ENCODE data around the gene FARS2.
"Not testable (repeated sequence)": the region's sequence is repeated elsewhere in the genome, so short reads cannot be mapped to it uniquely, and the experiment has no call there.

FARS2 gene

DNA sequence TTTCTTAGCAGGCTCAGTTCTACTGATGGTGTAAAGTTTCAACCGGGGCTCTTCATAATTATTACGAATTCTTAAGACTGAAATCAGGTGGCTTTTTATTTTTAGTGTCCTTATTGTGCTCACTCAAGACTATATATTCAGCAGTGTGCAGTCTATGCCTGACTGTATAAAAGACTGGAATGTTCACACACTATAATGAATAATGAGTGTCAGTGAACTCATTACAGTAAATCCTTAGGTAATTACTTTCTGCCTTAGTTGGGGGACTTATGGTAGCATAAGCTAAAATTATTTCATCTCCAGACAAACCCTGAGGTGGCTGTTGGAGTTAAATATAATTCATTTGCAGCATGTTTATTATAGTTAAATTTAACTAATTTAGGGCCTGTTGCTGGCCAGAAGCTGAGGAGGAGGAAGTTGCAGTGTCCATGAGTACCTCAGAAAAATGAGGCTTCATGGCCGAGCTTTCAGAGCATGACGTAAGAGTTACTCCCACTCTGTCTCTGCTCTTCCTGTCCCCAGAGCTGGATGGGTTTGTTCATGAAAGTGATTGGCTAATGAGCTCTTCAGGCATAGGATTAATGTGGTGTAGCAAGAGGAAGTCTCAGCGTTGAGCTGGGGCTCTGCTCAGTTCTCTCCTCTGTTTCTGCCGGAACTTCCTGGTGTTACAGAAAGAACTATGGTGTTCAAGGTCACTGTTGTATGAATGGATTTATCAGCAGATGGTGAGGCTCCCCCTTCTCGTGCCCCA lies 409.7 kb downstream of the FARS2 start:
- no peak for DNase-seq (ENCODE audit: low spot score)

DNA sequence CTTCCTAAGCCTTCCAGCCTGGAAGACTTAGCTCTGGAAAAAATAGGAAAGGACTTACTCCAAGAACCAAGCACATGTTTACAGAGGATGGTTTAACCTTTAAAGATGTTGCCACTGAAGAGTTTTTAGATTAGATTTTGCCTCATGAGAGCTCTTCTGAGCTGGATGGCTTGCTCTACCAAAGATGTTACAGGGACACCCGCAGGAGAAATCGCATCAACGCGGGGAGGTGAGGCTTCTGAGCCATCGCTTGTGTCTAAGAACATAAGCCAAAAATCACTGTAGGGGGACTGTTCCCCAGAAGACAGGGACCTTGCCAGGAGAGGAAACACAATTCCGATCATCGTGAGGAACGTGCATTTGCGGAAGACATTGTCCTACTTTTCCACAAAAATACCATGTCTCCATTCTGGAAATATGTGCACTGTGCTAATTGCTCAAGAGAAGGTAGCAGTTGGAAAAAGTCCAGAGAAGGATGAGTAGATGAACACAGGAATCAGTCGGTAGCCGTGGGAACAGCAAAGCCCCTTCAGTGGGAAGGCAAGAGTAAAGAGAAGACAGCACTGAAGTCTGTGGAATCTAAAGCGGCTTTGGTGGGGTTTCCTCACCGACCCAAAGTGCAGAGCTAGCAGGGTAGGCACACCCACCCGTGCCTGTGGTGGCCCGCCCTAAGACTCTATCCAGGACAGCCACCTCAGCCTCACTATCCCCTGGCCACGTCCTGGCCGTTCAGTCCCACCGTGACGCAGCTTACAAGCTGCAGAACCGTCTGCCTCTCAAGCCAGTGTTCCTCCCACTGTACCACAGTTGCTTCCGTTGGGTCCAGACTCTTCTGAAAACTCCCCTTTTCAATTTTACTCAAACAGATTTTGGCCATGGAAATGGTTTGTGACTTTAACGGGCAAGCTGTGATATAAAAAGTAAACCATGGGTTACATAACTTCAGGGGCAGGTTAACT lies 410.6 kb downstream of the FARS2 start:
- peak; percentile 73 for DNase-seq (ENCODE audit: low spot score)

DNA sequence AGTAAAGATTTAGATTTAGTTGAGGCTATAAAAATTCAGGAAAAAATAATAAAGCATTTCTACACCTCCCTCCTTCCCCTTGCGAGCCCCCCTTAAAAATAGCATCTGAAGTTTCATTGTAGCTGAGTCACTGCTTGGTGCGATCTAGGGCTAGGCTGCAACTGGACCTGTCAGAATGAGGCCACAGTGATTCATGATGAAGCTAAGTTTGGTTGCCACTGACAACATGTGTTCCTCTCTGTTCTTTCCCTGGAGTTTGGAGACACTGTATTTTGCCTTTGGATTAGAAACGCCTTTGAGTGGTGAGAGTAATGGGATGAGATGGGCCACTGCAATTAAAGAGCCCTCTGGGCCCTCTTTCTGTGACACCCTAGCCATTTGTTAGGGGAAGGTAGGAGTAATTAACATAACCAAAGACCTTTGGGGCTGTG lies 411.3 kb downstream of the FARS2 start:
- DNase-seq (ENCODE audit: low spot score), result peak; percentile 92

DNA sequence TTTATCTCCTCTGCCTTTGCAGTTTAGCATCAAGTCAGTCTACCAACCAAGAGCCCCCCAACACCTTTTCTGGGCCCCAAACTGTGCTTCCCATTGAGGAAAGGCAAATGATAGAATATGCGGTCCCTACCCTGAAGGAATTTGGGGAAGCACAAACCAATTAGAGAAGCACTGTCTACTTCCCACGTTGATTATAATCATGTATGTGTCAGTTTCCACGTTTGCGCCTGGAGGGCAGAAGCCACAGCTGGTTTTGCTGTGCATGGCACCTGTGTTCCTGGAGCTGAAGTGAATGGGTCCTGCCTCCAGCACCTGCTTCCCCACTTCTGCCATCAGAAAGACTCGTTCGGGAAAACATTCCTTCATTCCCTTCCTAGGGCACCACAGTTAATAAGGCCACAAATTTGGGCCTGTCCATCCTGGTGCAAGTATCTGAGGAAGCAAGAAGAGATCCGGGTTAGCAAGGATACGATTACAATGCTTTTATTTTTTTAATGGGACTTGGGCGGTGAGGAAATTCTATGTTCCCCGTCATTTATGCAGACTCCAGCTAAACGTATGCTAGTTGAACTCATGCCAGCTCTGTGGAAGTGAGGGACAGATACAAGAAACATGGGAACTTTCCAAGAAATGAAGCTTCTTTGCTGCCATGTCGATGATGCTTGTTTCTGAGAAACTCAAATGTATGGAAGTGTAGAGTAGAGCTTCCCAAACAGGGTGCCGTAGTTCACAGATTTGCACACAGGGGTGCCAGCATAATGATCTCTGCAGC lies 411.9 kb downstream of the FARS2 start:
- no peak for DNase-seq (ENCODE audit: low spot score)

DNA sequence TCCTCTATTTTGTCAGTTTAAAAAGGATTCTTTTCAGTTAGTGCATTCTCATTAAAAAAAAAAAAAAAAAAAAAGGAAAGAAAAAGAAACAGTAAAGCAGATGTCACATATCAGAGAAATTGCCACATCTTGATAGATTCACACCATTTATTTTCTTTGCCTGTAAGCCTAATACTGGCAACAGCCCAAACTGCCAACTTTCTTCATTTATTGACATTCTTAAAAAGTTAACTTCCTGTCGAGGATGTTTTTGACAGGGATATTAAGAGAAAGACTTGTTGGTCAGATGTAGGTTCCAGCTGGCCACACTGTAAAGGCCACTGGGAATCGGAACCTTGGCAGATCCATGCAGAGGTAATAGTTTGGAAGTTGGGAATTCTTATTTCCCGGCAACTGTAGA lies 412.8 kb downstream of the FARS2 start:
- no peak for DNase-seq (ENCODE audit: low spot score)

DNA sequence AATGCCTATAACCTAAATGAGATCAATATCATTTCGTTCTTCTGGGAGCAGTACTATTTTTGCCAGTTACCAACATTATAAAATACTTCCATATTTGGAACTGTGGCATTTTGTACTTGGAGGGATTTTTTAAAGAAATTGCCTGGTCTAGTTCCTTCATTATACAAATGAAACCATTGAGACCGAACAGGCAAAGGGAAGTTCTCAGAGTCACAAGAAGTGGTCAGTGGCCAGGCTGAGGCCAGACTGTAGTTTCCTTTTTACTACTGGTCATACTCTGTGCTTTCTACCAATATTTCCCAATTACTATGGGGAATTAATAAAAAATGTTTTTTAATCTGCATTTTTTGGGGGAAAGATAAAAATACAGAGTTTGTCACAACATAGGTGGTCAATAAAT lies 413.4 kb downstream of the FARS2 start:
- no peak for DNase-seq (ENCODE audit: low spot score)

GRCh38 chr6:5676701-5677100 lies 415.4 kb downstream of the FARS2 start:
- no peak for DNase-seq (ENCODE audit: low spot score)

DNA sequence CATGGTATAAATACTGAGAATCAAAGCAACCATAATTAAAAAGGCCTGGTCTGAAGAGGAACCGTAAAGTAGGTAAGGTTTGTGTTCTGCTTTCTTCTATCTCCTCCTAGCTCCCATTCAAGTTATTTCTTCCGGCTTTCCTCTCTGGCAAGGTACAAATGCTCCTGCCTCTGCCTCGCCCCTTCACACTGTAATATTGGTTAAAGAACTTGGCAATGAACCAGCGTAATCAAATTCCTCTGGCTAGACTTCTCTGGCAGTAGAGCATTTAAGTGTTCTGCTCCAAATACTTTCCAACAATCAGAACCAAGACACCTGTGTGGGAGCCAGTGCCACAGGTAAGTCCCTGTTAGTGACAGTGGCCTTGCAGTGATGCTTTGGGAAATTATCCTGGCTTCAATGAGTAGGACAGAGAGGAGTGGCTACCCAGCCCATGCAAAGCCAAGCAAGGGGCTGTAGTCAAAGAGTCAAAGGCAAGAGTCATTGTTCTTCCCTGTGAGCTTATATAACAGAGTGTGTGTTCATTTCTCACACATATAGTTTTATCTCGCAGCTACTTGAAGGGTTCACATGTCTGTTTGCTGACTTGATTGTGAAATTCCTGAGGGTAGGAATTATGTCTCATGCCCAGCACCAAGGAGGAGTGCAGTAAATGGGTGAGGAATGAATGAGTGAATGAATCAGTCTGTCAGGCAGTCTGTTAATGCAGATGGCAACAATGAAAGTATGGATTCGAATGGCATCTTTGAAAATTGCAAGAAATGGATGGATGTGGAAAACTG lies 416.1 kb downstream of the FARS2 start:
- no peak for DNase-seq (ENCODE audit: low spot score)

- DNase-seq (ENCODE audit: low spot score), result no peak
Observed at GRCh38 chr6:5679270-5679669, 418.0 kb downstream of the FARS2 start.

GRCh38 chr6:5679691-5680090 lies 418.4 kb downstream of the FARS2 start:
- no peak for DNase-seq (ENCODE audit: low spot score)

DNA sequence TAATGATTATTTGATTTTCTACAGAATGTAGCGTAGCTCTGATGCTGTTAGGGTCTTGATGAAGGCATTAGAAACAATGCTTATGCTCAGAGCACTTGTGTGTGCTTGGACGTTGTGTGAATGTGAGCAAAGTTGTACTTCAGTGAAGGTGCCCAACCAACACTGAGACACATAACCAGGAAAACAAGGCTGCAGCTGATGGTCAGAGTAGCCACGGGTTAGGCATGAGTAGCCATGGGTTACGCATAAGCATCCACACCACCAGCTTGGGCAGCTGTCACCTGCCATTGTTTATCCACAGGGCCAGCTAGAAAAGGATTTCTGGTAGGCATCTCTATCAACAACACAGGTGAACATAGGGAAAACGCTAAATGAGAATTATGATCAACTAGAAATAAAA lies 418.8 kb downstream of the FARS2 start:
- no peak for DNase-seq (ENCODE audit: low spot score)

DNA sequence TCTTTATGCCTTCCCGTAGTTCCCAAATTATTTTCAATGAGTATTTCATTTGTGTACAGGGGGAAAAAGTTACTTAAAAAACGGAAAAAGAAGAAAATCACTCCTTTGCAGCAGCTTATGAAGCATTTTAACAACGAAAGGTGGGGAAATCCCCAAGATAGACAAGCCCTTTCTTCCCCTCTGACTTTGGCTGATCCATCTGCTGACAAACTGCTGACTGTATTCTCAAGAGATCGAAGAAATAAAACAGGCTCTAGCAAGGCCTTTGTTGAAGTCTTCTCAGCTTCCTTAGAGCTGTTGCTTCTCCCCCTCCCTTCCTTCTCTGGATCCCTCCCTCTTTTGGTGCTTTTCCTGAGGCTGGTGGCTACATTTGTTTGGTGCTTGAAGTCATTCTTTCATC lies 420.2 kb downstream of the FARS2 start:
- DNase-seq (ENCODE audit: low spot score), result no peak

- no peak for DNase-seq (ENCODE audit: low spot score)
Observed at GRCh38 chr6:5682530-5682929, 421.2 kb downstream of the FARS2 start.

- not testable (repeated sequence) for DNase-seq (ENCODE audit: low spot score)
Observed at GRCh38 chr6:5683747-5684146, 422.4 kb downstream of the FARS2 start.

GRCh38 chr6:5684320-5685053 lies 423.2 kb downstream of the FARS2 start:
- DNase-seq (ENCODE audit: low spot score), result no peak

DNA sequence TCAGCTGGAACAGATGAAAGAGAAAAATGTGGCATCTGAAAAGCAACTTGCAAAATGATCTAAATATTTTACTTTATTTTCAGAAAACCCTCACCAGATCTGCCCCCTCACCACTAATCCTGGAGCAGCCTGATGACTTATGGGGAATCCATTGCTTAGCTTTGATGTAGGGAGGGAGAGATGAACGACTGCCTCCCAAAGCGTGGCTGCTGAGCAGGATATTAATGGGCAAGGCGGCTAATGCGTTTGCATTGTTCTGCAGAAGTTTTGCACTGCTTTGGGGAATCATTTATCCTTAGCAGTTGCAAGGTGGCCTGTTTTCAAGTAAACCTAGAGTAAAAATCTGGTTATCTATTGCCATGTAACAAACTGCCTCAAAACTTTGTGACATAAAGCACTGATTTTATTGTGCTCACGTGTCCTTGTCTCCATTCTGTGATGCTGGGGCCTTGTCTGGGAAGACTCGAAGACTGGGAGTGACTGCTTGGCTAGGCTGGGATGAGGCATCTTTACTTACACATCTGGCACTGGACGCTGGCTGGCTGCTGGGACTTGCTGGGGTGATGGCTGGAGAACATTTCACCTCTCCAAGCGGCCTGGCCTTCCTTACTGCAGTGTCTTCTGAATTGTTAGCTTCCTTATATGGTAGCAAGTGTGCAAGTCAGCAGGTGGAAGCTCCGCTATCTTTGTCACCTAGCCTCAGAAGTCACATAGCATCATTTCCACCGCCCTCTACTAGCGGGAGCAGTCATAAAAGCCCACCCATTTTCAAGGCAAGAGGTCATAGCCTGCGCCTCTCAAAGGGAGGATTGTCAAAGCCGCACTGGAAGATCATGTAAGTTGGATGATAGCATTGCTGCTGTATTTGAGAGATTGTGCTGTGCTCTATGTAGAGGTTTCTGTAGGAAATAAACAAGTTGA lies 432.2 kb downstream of the FARS2 start:
- no peak for DNase-seq (ENCODE audit: low spot score)

GRCh38 chr6:5695260-5696245 lies 434.2 kb downstream of the FARS2 start:
- DNase-seq (ENCODE audit: low spot score), result peak; percentile 84

DNA sequence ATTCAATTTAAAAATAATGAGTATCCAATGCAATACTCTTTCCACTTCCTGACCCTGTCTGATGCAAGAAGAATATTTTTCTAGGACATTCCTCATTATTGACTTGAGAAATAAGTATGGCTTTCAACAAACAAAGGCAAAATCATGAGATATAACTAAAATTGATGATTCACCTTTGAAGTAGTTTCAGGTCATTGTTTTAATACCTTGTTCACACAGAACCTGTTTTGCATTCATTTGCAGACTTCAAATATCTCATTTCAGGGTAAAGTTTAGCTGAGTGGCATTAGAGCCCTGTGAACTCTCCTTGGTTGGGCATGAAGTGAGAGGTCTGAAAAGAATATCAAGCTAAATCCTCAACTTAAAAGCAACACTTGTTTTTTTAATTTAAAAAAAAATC lies 436.2 kb downstream of the FARS2 start:
- no peak for DNase-seq (ENCODE audit: low spot score)

- DNase-seq (ENCODE audit: low spot score), result no peak
Observed at GRCh38 chr6:5698318-5698717, 437.0 kb downstream of the FARS2 start.
